Suprapubic skin (tissue), 3 donors: Measurements from ENCODE around the gene OTOG.

Experiments
- POLR2A ChIP-seq, 2 donors: fragments of 450-650 bp; IDR thresholded peaks; one replicate each; pipeline ENCODE4 v1.6.1; 2017; ENCODE audit warnings: antibody characterized with exemption in 2 of 2, mild to moderate bottlenecking in 2 of 2, moderate library complexity in 2 of 2
- TF ChIP-seq, protein P1 (sequence below), 2 donors: fragments of 200-600 bp in 1 of 2; fragments of 450-650 bp in 1 of 2; sonication (generic) in 1 of 2; IDR thresholded peaks; one replicate each; pipeline ENCODE4 v1.5.1; 2016 to 2019; ENCODE audit warnings: antibody characterized with exemption in 2 of 2, mild to moderate bottlenecking in 1 of 2, moderate library complexity in 1 of 2

DNA sequence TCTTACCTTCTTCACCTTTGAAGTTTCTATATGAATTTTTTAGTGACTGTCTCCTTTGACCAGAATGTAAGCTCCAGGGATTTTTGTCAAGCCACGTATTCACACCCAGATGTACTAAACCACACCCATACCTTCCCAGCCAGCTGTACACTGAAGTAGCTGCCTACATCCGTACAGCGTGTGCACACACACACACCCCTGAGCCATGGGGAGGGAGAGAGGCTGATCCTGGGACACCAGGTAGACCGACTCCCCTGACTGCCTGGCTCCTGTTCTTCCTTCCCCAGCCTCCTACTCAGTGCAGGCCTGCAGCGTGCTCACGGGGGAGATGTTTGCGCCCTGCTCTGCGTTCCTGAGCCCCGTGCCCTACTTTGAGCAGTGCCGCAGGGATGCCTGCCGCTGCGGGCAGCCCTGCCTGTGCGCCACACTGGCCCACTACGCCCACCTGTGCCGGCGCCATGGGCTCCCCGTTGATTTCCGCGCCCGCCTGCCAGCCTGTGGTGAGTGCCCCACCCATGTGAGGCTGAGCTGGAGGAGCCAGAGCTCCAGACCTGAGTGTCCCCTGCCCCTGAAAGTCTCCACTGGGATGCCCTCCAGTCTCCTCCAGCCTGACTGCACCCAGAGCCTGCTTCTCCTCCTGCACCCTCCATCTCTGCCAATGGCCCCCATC, 25.9 kb downstream of the OTOG start:
- TF ChIP-seq, protein P1, sequence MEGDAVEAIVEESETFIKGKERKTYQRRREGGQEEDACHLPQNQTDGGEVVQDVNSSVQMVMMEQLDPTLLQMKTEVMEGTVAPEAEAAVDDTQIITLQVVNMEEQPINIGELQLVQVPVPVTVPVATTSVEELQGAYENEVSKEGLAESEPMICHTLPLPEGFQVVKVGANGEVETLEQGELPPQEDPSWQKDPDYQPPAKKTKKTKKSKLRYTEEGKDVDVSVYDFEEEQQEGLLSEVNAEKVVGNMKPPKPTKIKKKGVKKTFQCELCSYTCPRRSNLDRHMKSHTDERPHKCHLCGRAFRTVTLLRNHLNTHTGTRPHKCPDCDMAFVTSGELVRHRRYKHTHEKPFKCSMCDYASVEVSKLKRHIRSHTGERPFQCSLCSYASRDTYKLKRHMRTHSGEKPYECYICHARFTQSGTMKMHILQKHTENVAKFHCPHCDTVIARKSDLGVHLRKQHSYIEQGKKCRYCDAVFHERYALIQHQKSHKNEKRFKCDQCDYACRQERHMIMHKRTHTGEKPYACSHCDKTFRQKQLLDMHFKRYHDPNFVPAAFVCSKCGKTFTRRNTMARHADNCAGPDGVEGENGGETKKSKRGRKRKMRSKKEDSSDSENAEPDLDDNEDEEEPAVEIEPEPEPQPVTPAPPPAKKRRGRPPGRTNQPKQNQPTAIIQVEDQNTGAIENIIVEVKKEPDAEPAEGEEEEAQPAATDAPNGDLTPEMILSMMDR (IDR thresholded peaks at IDR 0.05) = no peak
- TF ChIP-seq POLR2A (IDR thresholded peaks at IDR 0.05) = no peak
